HK-2 (cell line): ENCODE results near the gene PPP2R2B.
"Not testable (repeated sequence)": the region's sequence is repeated elsewhere in the genome, so short reads cannot be mapped to it uniquely, and the experiment has no call there.

Experiments
- DNase-seq: peaks from one replicate; pipeline ENCODE4 v3.0.0-alpha.2; 2018; ENCODE audit not compliant: unreplicated experiment

The PPP2R2B gene

GRCh38 chr5:146745931-146746577 is 132.5 kb downstream of the PPP2R2B start:
- no peak for DNase-seq

- no peak for DNase-seq
These were observed 134.3 kb downstream of the PPP2R2B start for GRCh38 chr5:146744068-146744745.

DNA sequence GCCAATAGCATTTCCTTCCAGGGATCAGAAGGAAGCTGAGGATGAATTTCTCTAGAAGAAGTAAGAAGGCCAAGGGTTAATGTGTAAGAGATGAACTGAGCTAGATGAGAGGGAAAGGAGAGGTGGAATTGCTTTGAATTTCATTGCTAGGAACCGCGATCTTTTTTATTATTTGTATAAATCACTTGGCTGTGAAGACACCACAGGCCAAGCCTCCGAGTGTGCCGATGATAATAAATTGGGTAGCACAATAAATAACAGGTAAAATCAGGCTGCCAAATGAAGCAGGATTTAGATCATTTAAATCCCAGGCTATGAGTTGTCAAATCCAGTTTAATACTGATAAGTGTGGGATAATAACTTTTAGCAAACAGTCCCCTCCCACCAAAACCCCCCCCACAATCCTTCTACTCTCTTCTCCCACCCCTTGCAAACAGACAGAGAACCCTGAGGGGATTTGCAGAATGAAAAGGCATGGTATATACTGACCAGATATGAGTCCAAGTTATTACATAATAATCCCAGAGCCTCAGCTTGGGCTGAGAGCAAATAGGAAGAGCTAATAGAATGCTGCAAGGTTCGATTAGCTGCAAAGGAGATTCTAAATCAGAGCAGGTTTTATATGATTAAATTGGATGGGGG is 143.5 kb downstream of the PPP2R2B start:
- no peak for DNase-seq

- no peak for DNase-seq
These were observed 145.6 kb downstream of the PPP2R2B start for GRCh38 chr5:146732962-146733361.

DNA sequence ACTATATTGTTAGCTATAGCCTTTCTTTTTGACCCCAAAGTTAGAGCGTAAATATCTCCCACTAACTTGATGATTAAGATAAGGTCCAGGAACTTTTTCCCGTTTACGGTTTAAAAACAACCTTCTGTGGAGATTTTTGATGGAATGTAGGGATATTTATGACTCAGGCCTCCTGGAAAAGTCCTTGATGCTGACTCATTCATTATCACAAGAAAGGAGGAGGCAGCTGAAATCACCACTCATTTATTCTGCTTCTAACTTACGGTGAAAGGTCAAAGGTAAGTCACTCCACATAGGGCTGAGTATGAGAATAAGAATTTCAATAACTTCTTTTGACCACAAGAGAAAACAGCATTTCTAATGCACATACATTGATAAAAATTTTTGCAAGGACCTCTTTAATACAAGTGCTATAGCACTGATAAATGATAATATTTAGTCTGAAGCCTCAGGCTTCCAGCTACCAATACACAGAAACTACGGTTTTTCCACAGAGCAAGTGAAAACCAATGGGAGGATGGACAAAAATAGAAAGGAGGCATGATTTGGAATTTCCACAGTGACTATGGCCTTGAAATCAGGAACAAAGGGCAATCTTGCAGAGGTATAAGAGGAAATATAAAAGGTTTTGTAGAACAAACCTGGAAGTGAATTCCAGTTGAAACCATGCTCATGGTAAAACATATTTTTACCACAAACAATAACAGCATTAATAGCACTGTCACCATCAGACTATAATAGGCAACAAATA is 146.5 kb downstream of the PPP2R2B start:
- DNase-seq: no peak

GRCh38 chr5:146728746-146729145 is 149.8 kb downstream of the PPP2R2B start:
- DNase-seq: not testable (repeated sequence)

- no peak for DNase-seq
These were observed 151.7 kb downstream of the PPP2R2B start for GRCh38 chr5:146726891-146727290.

DNA sequence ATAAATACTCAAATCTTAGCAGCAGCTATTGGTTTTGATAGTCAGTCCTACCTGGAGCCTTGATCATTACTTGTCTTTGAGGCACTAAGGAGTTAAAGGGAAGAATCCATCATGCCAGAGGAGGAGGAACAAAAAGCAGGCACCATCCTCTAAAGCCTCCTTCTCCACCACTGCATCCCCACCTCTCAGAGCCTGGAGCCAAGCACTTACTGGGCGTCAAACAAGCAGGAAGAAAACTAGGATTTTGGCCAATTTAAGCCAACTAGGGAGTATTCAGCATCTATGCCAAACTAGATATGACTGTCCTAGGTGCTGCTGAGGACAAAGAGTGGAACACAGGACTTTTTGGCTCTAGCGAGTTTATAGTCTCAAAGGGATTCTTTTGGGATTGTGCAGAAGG is 152.5 kb downstream of the PPP2R2B start:
- no peak for DNase-seq

- no peak for DNase-seq
These were observed 153.5 kb downstream of the PPP2R2B start for GRCh38 chr5:146725025-146725424.

- no peak for DNase-seq
These were observed 156.2 kb downstream of the PPP2R2B start for GRCh38 chr5:146722361-146722779.

DNA sequence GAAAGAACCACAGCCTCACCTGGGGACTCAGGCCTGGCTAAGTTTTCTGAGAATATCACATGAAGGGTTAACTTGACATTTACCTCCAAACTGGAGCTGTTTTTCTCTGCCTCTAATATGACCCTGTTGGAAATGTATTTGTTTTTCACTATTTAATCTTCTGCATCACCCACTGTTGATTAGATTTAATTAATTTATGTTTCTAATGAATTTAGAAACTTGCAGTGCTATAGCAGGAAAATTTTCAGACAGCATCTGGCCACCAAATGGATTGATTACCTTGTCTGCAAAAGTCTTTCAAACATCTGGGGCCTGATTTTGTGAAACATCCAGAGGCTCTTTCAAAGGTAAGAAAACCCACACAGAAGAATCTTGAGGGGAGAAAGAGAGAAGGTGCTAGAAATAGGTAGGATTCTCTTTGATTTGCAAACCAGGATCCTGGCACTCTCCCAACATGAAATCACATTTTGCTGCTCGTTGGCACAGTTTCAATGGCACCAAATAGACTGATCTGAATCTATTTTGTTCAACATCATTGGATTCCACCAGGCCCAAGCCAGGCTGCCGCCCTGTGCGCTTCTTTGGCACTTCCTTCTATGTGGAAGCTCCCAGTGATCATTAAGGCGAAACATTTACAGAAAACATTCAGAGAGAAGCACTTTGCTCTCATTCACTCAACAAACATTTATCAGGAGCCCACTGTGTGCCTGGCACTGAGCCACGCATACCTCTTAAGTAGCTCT is 157.3 kb downstream of the PPP2R2B start:
- no peak for DNase-seq

DNA sequence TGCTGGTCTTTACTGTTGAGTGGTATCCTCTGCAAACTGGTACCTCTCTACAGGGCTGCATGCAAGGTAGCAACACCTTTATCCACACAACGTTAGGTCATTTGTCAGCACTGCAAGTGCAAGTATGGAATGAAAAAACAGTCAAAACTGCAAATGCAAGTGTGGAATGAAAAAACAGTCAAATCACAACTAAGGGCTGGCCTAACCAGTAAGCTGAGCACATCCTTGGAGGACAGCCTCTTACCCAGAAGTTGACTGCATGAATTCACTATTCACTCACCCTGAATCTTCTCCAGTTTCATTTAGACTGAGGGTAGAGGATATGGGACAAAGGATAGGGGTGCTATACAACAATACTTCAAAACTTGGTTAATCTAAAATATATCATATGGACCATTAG is 158.4 kb downstream of the PPP2R2B start:
- DNase-seq: no peak

DNA sequence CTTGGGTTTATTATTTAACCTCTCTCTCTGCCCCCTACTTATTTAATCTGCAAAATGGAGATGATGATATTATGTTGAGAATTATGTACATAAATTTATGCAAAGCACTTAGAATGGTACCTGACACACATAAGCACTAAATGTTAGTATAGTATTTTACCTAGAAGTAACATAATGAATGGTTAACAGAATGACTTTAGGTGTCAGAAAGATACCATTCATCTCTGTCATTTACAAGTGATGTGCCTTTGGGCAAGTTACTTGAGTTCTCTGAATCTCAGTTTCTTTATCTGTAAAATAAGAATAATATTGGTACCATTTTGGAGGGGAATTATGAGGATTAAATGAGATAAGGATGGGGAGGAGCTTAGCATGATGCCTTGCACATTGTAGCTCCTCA is 159.4 kb downstream of the PPP2R2B start:
- DNase-seq: no peak

- DNase-seq: no peak
These were observed 159.9 kb downstream of the PPP2R2B start for GRCh38 chr5:146718609-146719008.

GRCh38 chr5:146717951-146718350 is 160.6 kb downstream of the PPP2R2B start:
- DNase-seq: no peak

- no peak for DNase-seq
These were observed 161.9 kb downstream of the PPP2R2B start for GRCh38 chr5:146716636-146717035.

DNA sequence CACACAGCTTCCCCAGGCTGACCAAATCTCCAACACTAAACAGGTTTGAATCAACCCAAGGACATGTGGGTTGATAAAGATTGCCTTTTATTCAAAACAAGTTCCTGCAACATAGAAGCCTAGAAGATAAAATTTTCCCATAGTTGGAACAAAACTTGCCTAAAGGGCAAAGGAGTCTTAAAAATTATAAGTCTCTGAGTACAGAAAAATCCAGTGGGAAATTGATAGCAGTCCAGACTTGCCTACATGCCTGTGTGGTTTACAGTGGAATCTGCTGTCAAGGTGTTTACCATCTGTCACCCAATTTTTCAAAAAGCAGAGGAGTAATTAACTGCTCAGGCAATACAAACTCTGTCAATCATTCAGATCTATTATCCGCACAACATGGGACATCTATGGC is 168.2 kb downstream of the PPP2R2B start:
- no peak for DNase-seq

DNA sequence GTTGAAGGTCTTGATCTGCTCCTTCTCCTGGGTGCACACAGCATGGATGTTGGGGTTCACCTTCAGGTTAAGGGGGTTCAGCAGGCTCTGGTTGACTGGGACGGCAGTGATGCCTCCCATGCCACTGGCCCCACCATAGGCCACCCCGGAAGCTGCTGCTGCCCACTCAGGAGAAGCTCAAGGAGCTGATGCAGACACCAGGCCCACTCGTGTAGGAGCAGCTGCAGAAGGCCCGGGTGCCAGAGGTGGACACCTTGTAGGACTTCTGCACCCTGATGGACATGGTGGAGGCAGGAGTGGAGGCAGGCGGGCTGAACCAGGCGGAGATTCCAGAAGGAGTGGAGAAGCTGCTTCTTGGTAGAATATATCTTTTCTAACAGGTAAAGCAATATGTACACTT is 171.2 kb downstream of the PPP2R2B start:
- DNase-seq: no peak

GRCh38 chr5:146706321-146706972 is 172.1 kb downstream of the PPP2R2B start:
- DNase-seq: no peak

DNA sequence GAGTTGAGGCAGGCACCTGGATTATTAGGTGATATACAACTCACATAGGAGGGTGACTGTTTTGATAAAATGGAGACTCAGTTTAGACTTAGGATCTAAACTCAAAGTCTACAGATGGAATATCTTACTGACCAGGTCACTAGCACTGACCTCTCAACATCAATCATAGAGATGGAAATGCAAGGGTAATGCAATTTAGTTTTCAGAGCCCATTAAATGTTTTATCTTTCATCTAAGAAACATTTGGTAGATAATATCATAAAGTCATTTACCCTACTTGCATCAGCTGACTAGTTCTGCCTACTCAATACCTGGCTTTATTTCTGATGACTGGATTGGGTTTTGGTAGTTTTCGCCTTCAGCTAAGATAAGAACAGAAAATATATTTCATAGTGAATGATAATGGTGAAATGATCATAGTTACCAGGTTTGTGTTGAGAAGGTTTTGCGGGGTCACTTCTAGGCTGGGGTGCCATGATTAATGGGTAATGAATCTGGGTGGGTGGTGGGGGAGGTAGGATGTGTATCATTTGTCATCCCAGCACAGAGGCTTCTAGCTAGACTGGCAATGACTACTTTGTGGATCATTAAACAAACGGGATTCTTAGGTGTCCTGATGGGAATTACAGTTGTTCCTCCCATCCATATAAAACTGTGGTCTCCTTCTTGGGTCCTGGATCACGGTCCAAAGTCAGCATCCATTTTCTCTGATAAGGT is 173.4 kb downstream of the PPP2R2B start:
- DNase-seq: no peak

DNA sequence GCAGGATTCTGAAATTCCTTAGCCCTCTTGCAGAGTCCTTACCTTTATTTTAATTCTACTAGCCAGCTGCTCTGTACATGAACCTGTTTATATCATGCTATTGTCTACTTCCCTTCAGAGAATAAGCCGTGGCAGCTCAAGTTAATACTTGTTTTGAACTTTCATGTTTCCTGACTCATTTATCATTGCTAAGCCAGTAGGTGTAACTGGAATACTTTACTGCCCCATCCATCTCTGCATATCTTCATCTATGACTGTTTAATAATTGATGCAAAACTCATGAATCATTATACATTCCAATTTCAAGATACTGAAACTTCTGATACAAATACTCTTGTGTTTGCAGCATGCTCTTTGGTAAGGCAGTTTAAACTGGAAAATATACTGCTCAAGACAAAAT is 174.7 kb downstream of the PPP2R2B start:
- DNase-seq: no peak
